Measurements from ENCODE around the gene TBXAS1. TPM values are rescaled to one million over a fixed set of nuclear protein-coding genes. Genes with fewer than 3 reads are reported as not detected.

The TBXAS1 gene
- polyA plus RNA-seq, 2 of the 4 experiments (the other 2 are of a cell fraction), result 8.8 to 11.6 TPM

- ATAC-seq, result no peak
- no peak for TF ChIP-seq ZSCAN20 (CRISPR knock-in tag; IDR thresholded peaks at IDR 0.05)
- H3K27ac ChIP-seq, result no peak overlapping the region
- no peak for DNase-seq (ENCODE audit: low read depth in 1 of 2, low spot score in 1 of 2)
- CTCF ChIA-PET, result interaction anchor here (1.2 to 3.7 kb wide), 5 partner anchors 11 to 374 kb away, joined by 3 to 32 read pairs (median 15); no protein-coding TSS in a partner anchor
- no peak overlapping the region for H3K4me2 ChIP-seq
- no peaks in the 10 kb centered on the region for H3K9me3 ChIP-seq
- POLR2A ChIA-PET, result no interaction called here
- peaks cover 17% of the 10 kb centered on the region for H3K4me1 ChIP-seq
- 89% methylated on average over 8 of the region's 8 CpGs for WGBS (ENCODE audit: missing lambda C conversion rate)
- FAIRE-seq, result no peak
- no peak overlapping the region for H3K4me3 ChIP-seq
Measured at GRCh38 chr7:139993169-139993568, 164.1 kb downstream of the TBXAS1 start.

- ChIA-PET POLR2A (no interaction called here), CTCF (interaction anchor here (1.2 to 3.7 kb wide), 5 partner anchors 11 to 375 kb away, joined by 3 to 32 read pairs (median 15); no protein-coding TSS in a partner anchor)
- no peak for TF ChIP-seq HOXA7 (CRISPR knock-in tag; IDR thresholded peaks at IDR 0.05)
- 97% methylated on average over 2 of the region's 2 CpGs for WGBS (ENCODE audit: missing lambda C conversion rate)
- Histone ChIP-seq H3K4me3 (no peak overlapping the region), H3K9me3 (no peaks in the 10 kb centered on the region), H3K27ac (no peak overlapping the region), H3K4me1 (peaks cover 17% of the 10 kb centered on the region), H3K4me2 (no peak overlapping the region)
- ATAC-seq (no peak), FAIRE-seq (no peak), DNase-seq (ENCODE audit: low read depth in 1 of 2, low spot score in 1 of 2) (no peak)
Measured at GRCh38 chr7:139993592-139993991, 164.5 kb downstream of the TBXAS1 start.

GRCh38 chr7:139994356-139994755, 165.3 kb downstream of the TBXAS1 start:
- Histone ChIP-seq H3K9me3 (no peaks in the 10 kb centered on the region), H3K4me3 (no peak overlapping the region), H3K4me1 (peaks cover 17% of the 10 kb centered on the region), H3K27ac (no peak overlapping the region), H3K4me2 (no peak overlapping the region)
- TF ChIP-seq USF2 (IDR thresholded peaks at IDR 0.05) (no peak), SREBF2 (IDR thresholded peaks at IDR 0.05) (no peak)
- DNase-seq (ENCODE audit: low read depth in 1 of 2, low spot score in 1 of 2) (no peak), FAIRE-seq (no peak), ATAC-seq (no peak)
- ChIA-PET POLR2A (no interaction called here), CTCF (interaction anchor here (0.8 to 3.7 kb wide), 7 partner anchors 10 to 375 kb away, joined by 3 to 32 read pairs (median 4); partner anchors contain the start of gene HIPK2)
- 73% methylated on average over 1 of the region's 1 CpG for WGBS (ENCODE audit: missing lambda C conversion rate)

GRCh38 chr7:139995017-139995915, 166.2 kb downstream of the TBXAS1 start:
- DNase-seq (ENCODE audit: low read depth in 1 of 2, low spot score in 1 of 2) (no peak), FAIRE-seq (no peak), ATAC-seq (peak; percentile 49 to 65; a peak in 3 of 6 replicates)
- CTCF ChIA-PET, result interaction anchor here (0.8 to 3.7 kb wide), 8 partner anchors 8 to 376 kb away, joined by 3 to 32 read pairs (median 6); partner anchors contain the start of gene HIPK2
- 0 out of 5 replicates have a peak, but pooled peaks of 1 of the 2 experiments have one; percentile 14 for TF ChIP-seq RAD21 (conservative IDR thresholded peaks at IDR 0.05 in 1 of 2, IDR thresholded peaks at IDR 0.05 in 1 of 2)
- no peak for TF ChIP-seq ZNF302 (CRISPR knock-in tag; IDR thresholded peaks at IDR 0.05)
- H3K9me3 ChIP-seq, result no peaks in the 10 kb centered on the region
- peak overlapping the region; percentile 30 to 43; a peak in 2 of 6 replicates for H3K27ac ChIP-seq
- POLR2A ChIA-PET, result no interaction called here
- WGBS (ENCODE audit: missing lambda C conversion rate), result 67% methylated on average over 19 of the region's 19 CpGs
- peak overlapping the region; percentile 19; the same call in 1 of the 3 replicates for H3K4me2 ChIP-seq
- H3K4me3 ChIP-seq, result no peak overlapping the region
- H3K4me1 ChIP-seq, result peaks cover 17% of the 10 kb centered on the region

GRCh38 chr7:139998572-139998971, 169.5 kb downstream of the TBXAS1 start:
- TF ChIP-seq HDAC2 (IDR thresholded peaks at IDR 0.05), result no peak
- TF ChIP-seq EHF (CRISPR knock-in tag; IDR thresholded peaks at IDR 0.05), result no peak
- TF ChIP-seq CEBPB (IDR thresholded peaks at IDR 0.05), result no peak
- no peak for FAIRE-seq
- no peak for DNase-seq (ENCODE audit: low read depth in 1 of 2, low spot score in 1 of 2)

GRCh38 chr7:139999516-139999915, 170.5 kb downstream of the TBXAS1 start:
- WGBS (ENCODE audit: missing lambda C conversion rate), result 90% methylated on average over 6 of the region's 6 CpGs
- FAIRE-seq (no peak), ATAC-seq (no peak), DNase-seq (ENCODE audit: low read depth in 1 of 2, low spot score in 1 of 2) (no peak)
- ChIA-PET POLR2A (no interaction called here), CTCF (interaction anchor here (0.9 to 11.1 kb wide), 6 partner anchors 13 to 397 kb away, joined by 3 to 311 read pairs (median 8); no protein-coding TSS in a partner anchor)
- no peak for TF ChIP-seq MAZ (IDR thresholded peaks at IDR 0.05; ENCODE audit: borderline replicate concordance, low read depth, low read length)
- no peak for TF ChIP-seq EHF (CRISPR knock-in tag; IDR thresholded peaks at IDR 0.05)
- no peak for TF ChIP-seq RNF2 (IDR thresholded peaks at IDR 0.05; ENCODE audit: borderline replicate concordance, low read depth)
- TF ChIP-seq POLR2AphosphoS2 (conservative IDR thresholded peaks at IDR 0.05; ENCODE audit: low read length), result no peak
- no peak for TF ChIP-seq PBX3 (IDR thresholded peaks at IDR 0.05)
- TF ChIP-seq ZNF302 (CRISPR knock-in tag; IDR thresholded peaks at IDR 0.05), result no peak
- no peak for TF ChIP-seq GATA3 (IDR thresholded peaks at IDR 0.05; ENCODE audit: borderline replicate concordance)
- TF ChIP-seq POLR2A (IDR thresholded peaks at IDR 0.05; ENCODE audit: low read length), result no peak
- TF ChIP-seq HDAC2 (IDR thresholded peaks at IDR 0.05), result no peak
- TF ChIP-seq SREBF2 (IDR thresholded peaks at IDR 0.05), result no peak
- H3K4me2 ChIP-seq, result no peak overlapping the region
- peaks cover 8% of the 10 kb centered on the region; the same call in 2 of the 3 replicates for H3K4me1 ChIP-seq
- H3K27ac ChIP-seq, result no peak overlapping the region
- no peaks in the 10 kb centered on the region for H3K9me3 ChIP-seq
- H3K4me3 ChIP-seq, result no peak overlapping the region

More at GRCh38 chr7:139998572-139998971, 169.5 kb downstream of the TBXAS1 start:
- CTCF ChIA-PET, result interaction anchor here (0.9 to 11.1 kb wide), 5 partner anchors 12 to 498 kb away, joined by 5 to 311 read pairs (median 10); no protein-coding TSS in a partner anchor
- Histone ChIP-seq H3K9me3 (no peaks in the 10 kb centered on the region), H3K27ac (no peak overlapping the region), H3K4me1 (peaks cover 8% of the 10 kb centered on the region; the same call in 2 of the 3 replicates), H3K4me3 (no peak overlapping the region), H3K4me2 (no peak overlapping the region)
- POLR2A ChIA-PET, result no interaction called here
- 96% methylated on average over 4 of the region's 4 CpGs for WGBS (ENCODE audit: missing lambda C conversion rate)
- ATAC-seq, result no peak
